GM06990 (cell line): ENCODE data around the gene FRMD4A.

Source experiments
- DNase-seq: peaks from one replicate; pipeline ENCODE4 v3.0.0-alpha.2; 2011; ENCODE audit not compliant: insufficient read length; ENCODE audit errors: extremely low read depth
- H3K27me3 ChIP-seq: replicated peaks from 2 replicates; pipeline ENCODE4 v1.6.0; 2011; ENCODE audit warnings: low read length; ENCODE audit not compliant: control insufficient read depth, insufficient read depth
- H3K36me3 ChIP-seq: 2 replicates; pipeline ENCODE4 v1.5.1; 2011; ENCODE audit warnings: low read length; ENCODE audit not compliant: control insufficient read depth, insufficient read depth
- H3K4me3 ChIP-seq: replicated peaks from 2 replicates; pipeline ENCODE4 v1.5.1; 2011; ENCODE audit warnings: low read depth, mild to moderate bottlenecking, control low read depth, low read length
- TF ChIP-seq, protein P1 (sequence below): IDR thresholded peaks from 2 replicates; pipeline ENCODE4 v1.5.1; 2011; ENCODE audit warnings: low read length, control low read depth, mild to moderate bottlenecking, inconsistent platforms; ENCODE audit not compliant: insufficient read depth, poor library complexity, severe bottlenecking

The FRMD4A gene

DNA sequence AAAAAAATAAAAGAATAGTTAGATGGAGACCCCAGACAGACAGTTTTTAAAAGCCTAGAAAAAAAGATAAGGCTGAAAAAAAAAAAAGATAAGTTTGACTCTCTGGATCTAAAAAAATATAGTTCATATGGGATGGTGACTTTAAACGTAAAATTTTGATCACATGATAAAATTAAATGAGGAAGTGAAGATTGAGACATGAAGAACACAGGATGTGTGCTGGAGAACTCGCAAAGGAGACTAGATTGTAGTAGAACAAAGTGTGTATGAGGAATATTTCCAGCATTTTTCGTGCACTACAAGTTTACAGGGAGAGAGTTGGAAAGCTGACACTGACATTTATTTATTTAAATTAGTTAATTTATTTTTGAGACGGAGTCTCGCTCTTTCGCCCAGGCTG, 457.5 kb downstream of the FRMD4A start:
- H3K36me3 ChIP-seq, result peaks cover 3% of the 10 kb centered on the region
- no peak overlapping the region for H3K4me3 ChIP-seq
- TF ChIP-seq, protein P1, sequence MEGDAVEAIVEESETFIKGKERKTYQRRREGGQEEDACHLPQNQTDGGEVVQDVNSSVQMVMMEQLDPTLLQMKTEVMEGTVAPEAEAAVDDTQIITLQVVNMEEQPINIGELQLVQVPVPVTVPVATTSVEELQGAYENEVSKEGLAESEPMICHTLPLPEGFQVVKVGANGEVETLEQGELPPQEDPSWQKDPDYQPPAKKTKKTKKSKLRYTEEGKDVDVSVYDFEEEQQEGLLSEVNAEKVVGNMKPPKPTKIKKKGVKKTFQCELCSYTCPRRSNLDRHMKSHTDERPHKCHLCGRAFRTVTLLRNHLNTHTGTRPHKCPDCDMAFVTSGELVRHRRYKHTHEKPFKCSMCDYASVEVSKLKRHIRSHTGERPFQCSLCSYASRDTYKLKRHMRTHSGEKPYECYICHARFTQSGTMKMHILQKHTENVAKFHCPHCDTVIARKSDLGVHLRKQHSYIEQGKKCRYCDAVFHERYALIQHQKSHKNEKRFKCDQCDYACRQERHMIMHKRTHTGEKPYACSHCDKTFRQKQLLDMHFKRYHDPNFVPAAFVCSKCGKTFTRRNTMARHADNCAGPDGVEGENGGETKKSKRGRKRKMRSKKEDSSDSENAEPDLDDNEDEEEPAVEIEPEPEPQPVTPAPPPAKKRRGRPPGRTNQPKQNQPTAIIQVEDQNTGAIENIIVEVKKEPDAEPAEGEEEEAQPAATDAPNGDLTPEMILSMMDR, result no peak
- no peaks in the 10 kb centered on the region for H3K27me3 ChIP-seq
- no peak for DNase-seq

DNA sequence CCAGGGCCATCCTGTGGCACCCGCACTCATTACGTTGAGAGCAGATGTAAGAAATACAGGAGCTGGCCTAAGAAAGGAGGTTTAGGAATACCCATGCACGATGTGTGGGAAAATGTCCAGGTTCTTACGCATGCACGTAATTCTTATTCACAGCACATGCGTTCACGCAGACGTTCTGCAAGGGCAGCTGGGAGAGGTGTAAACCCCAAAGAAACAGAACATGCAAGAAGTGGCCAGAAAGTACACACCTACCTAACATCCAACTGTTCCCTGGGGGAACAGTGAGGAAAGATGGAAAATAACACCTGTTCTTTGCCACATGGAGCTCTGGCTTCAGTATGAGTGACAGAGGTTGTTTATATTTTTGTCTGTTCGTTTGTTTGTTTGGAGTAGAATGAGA, 458.3 kb downstream of the FRMD4A start:
- no peak for DNase-seq
- H3K4me3 ChIP-seq, result no peak overlapping the region
- H3K36me3 ChIP-seq, result peaks cover 3% of the 10 kb centered on the region
- H3K27me3 ChIP-seq, result no peaks in the 10 kb centered on the region
- TF ChIP-seq, protein P1, result no peak

DNA sequence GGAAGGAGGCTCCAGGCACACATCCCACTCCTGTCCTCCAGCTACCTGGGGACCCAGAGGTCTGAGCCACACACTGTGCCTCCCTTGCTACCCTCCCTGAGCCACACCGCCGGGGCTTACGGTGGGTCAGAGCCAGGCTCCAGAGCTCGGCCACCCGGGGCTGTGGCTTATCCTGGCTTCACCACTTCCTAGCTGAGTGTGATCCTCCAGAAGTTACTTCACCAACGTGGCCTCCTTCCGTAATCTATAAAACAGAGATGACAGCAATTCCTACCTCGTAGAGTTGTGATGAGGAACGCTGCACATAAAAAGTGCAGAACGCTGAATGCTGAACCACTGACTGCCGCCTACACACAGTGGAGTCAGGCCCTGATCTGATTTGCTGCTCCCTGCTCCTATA, 458.9 kb downstream of the FRMD4A start:
- TF ChIP-seq, protein P1, result no peak
- Histone ChIP-seq H3K4me3 (no peak overlapping the region), H3K36me3 (peaks cover 3% of the 10 kb centered on the region), H3K27me3 (no peaks in the 10 kb centered on the region)
- DNase-seq, result no peak

DNA sequence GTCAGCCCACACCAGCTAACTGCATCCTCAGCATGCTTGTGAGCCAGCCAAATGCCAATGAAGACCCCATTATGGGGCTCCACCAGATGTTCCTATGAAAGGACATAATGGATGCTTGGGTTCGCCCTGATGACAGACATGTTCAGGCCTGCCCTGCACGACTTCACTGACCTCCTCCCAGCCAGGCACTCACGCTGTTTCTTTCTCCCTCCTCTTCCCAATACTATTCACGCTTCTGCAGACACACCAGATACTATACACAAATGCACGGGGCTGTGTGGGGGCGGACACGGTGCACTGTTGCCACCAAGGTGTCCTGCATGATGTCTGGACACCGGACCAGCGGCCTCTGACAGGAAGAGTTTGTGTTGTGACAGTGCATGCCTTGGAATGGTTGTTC, 459.7 kb downstream of the FRMD4A start:
- no peak overlapping the region for H3K4me3 ChIP-seq
- H3K36me3 ChIP-seq, result peaks cover 3% of the 10 kb centered on the region
- no peak for DNase-seq
- no peaks in the 10 kb centered on the region for H3K27me3 ChIP-seq
- TF ChIP-seq, protein P1, result no peak

DNA sequence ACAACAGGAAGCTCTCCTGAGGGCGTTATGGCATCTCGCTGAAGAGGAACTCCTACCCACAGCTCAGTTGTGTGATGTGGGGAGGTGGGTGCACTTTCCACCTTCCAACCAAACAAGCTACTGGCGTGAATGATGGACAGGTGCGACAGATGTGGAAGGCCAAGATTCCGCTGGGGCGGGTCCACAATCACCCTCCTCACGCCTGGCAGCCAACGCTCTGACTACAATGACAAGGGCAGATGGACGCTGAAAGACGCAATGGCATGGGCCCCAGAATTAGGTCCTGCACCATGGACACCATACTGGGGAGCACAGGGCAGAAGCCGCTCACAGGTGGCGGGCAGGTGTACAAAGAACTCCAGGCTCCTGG, 461.4 kb downstream of the FRMD4A start:
- TF ChIP-seq, protein P1, result no peak
- no peak for DNase-seq
- H3K27me3 ChIP-seq, result no peaks in the 10 kb centered on the region

GRCh38 chr10:13868528-13869294, 462.0 kb downstream of the FRMD4A start:
- TF ChIP-seq, protein P1, result no peak
- peaks cover 3% of the 10 kb centered on the region for H3K36me3 ChIP-seq
- H3K27me3 ChIP-seq, result no peaks in the 10 kb centered on the region
- DNase-seq, result no peak
- H3K4me3 ChIP-seq, result no peak overlapping the region

More for the DNA sequence above, 461.4 kb downstream of the FRMD4A start:
- no peak overlapping the region for H3K4me3 ChIP-seq
- H3K36me3 ChIP-seq, result peaks cover 3% of the 10 kb centered on the region
